ENCODE data around the gene HDAC9. TPM values are rescaled to one million over a fixed set of nuclear protein-coding genes. Genes with fewer than 3 reads are reported as not detected.

HDAC9 gene
- total and polyA plus RNA-seq, 2 of the 13 experiments (the other 11 are each of a cell fraction or from before 2014, with no cell fraction given) = 0.05 to 0.07 TPM

- no peak overlapping the region for H2AFZ ChIP-seq (ENCODE audit: low read length)
- no peaks in the 10 kb centered on the region for H3K27me3 ChIP-seq (ENCODE audit: control insufficient read depth in 1 of 2, insufficient read depth in 2 of 2, low read length in 2 of 2)
- no TSS peak for BruUV-seq (replicated peaks)
- in situ Hi-C loops (cut with HindIII; ENCODE audit: extremely low pct_ligation_motif_present, low pct_unique_long_range_greater_than_20kb) = no loop called here
- DNase-seq (ENCODE audit: low spot score) (no peak), ATAC-seq (no peak), FAIRE-seq (no peak)
- ChIA-PET POLR2A (no interaction called here), CTCF (ENCODE audit: low intra/inter-chr PET ratio, low total read pairs) (no interaction called here)
- no peak overlapping the region for H3K4me2 ChIP-seq (ENCODE audit: low read depth, low read length)
- no peaks in the 10 kb centered on the region for H4K20me1 ChIP-seq (ENCODE audit: insufficient read depth, low read length)
- H3K9me3 ChIP-seq (ENCODE audit: low read length) = no peaks in the 10 kb centered on the region
- no peak for TF ChIP-seq NR2F1 (CRISPR knock-in tag; IDR thresholded peaks at IDR 0.05)
- TF ChIP-seq ZNF20 (CRISPR knock-in tag; IDR thresholded peaks at IDR 0.05) = no peak
- H3K9ac ChIP-seq (ENCODE audit: insufficient read depth, low read depth, low read length) = no peak overlapping the region
- no peaks in the 10 kb centered on the region for H3K79me2 ChIP-seq (ENCODE audit: insufficient read depth, low read length)
- H3K4me3 ChIP-seq (replicated peaks in 1 of 3; ENCODE audit: insufficient read depth in 1 of 3, low read depth in 2 of 3, low read length in 3 of 3) = no peak overlapping the region
- no peaks in the 10 kb centered on the region for H3K4me1 ChIP-seq (ENCODE audit: insufficient read depth, low read length)
- H3K27ac ChIP-seq (ENCODE audit: extremely low read length, insufficient read depth, low read length) = no peak overlapping the region
- 17% methylated on average over 6 of the region's 6 CpGs for WGBS (ENCODE audit: low lambda C conversion rate)
- H3K36me3 ChIP-seq (replicated peaks in 1 of 2; ENCODE audit: control insufficient read depth in 1 of 2, insufficient read depth in 2 of 2, low read length in 2 of 2) = no peaks in the 10 kb centered on the region
- intact Hi-C loops (cut with micrococcal nuclease; ENCODE audit: unreplicated experiment) = no loop called here
Measured at GRCh38 chr7:18518555-18518954, 23.0 kb downstream of the HDAC9 start.

- H3K9me3 ChIP-seq (ENCODE audit: low read length) = no peaks in the 10 kb centered on the region
- ATAC-seq (no peak), FAIRE-seq (no peak), DNase-seq (ENCODE audit: low spot score) (no peak)
- WGBS (ENCODE audit: low lambda C conversion rate) = 2% methylated on average over 5 of the region's 5 CpGs
- H3K27me3 ChIP-seq (ENCODE audit: control insufficient read depth in 1 of 2, insufficient read depth in 2 of 2, low read length in 2 of 2) = no peaks in the 10 kb centered on the region
- in situ Hi-C loops (cut with HindIII; ENCODE audit: extremely low pct_ligation_motif_present, low pct_unique_long_range_greater_than_20kb) = no loop called here
- CTCF ChIA-PET (ENCODE audit: low intra/inter-chr PET ratio, low total read pairs) = no interaction called here
- H2AFZ ChIP-seq (ENCODE audit: low read length) = no peak overlapping the region
- BruUV-seq (replicated peaks) = no TSS peak
- no peaks in the 10 kb centered on the region for H4K20me1 ChIP-seq (ENCODE audit: insufficient read depth, low read length)
- intact Hi-C loops (cut with micrococcal nuclease; ENCODE audit: unreplicated experiment) = no loop called here
- H3K9ac ChIP-seq (ENCODE audit: insufficient read depth, low read depth, low read length) = no peak overlapping the region
- H3K4me1 ChIP-seq (ENCODE audit: insufficient read depth, low read length) = no peaks in the 10 kb centered on the region
- H3K79me2 ChIP-seq (ENCODE audit: insufficient read depth, low read length) = no peaks in the 10 kb centered on the region
- H3K27ac ChIP-seq (ENCODE audit: extremely low read length, insufficient read depth, low read length) = no peak overlapping the region
- H3K4me3 ChIP-seq (replicated peaks in 1 of 3; ENCODE audit: insufficient read depth in 1 of 3, low read depth in 2 of 3, low read length in 3 of 3) = no peak overlapping the region
- H3K36me3 ChIP-seq (replicated peaks in 1 of 2; ENCODE audit: control insufficient read depth in 1 of 2, insufficient read depth in 2 of 2, low read length in 2 of 2) = no peaks in the 10 kb centered on the region
- POLR2A ChIA-PET = no interaction called here
- H3K4me2 ChIP-seq (ENCODE audit: low read depth, low read length) = no peak overlapping the region
- no peak for TF ChIP-seq FOXA3 (CRISPR knock-in tag; IDR thresholded peaks at IDR 0.05)
- no peak for TF ChIP-seq MAFG (CRISPR knock-in tag; IDR thresholded peaks at IDR 0.05)
- TF ChIP-seq ZFP41 (CRISPR knock-in tag; IDR thresholded peaks at IDR 0.05; ENCODE audit: borderline replicate concordance) = no peak
- TF ChIP-seq TRAFD1 (CRISPR knock-in tag; IDR thresholded peaks at IDR 0.05; ENCODE audit: borderline replicate concordance) = no peak
- no peak for TF ChIP-seq ZNF468 (CRISPR knock-in tag; IDR thresholded peaks at IDR 0.05)
- TF ChIP-seq AKNA (CRISPR knock-in tag; IDR thresholded peaks at IDR 0.05; ENCODE audit: borderline replicate concordance) = no peak
- no peak for TF ChIP-seq GFI1 (CRISPR knock-in tag; IDR thresholded peaks at IDR 0.05; ENCODE audit: borderline replicate concordance)
- no peak for TF ChIP-seq ZNF816 (CRISPR knock-in tag; IDR thresholded peaks at IDR 0.05; ENCODE audit: borderline replicate concordance)
- no peak for TF ChIP-seq ZNF121 (CRISPR knock-in tag; IDR thresholded peaks at IDR 0.05)
Measured at GRCh38 chr7:18520450-18521235, 25.1 kb downstream of the HDAC9 start.
